ENCODE measurements around the gene PTPRO.
A peak's percentile ranks its signal among the peaks of the same experiment; 100 is the strongest.

The PTPRO gene

GRCh38 chr12:15515010-15515409, 192.7 kb downstream of the PTPRO start:
- no peak for DNase-seq (ENCODE audit: extremely low spot score, insufficient read length, low read depth)
- FAIRE-seq, result no peak

DNA sequence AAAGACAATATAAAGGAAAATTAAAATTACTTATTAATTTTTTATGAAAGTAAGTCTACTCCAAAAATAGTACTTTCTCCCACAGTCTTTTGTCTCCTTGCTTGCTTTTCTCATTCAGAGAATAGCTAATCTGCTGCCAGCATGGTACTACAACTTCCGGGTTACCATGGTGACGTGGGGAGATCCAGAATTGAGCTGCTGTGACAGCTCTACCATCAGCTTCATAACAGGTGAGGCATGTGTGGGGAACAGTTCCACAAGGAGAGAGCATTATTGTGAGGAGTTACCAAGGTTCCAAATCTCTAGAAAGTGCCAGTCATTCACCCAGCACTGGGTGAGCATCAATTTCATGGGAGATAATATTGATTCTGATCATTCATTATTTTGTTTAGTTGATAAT, 197.8 kb downstream of the PTPRO start:
- FAIRE-seq (no peak), DNase-seq (ENCODE audit: extremely low spot score, insufficient read length, low read depth) (no peak)

- DNase-seq (ENCODE audit: extremely low spot score, insufficient read length, low read depth), result no peak
- FAIRE-seq, result no peak
Measured at GRCh38 chr12:15520844-15521243, 198.5 kb downstream of the PTPRO start.

DNA sequence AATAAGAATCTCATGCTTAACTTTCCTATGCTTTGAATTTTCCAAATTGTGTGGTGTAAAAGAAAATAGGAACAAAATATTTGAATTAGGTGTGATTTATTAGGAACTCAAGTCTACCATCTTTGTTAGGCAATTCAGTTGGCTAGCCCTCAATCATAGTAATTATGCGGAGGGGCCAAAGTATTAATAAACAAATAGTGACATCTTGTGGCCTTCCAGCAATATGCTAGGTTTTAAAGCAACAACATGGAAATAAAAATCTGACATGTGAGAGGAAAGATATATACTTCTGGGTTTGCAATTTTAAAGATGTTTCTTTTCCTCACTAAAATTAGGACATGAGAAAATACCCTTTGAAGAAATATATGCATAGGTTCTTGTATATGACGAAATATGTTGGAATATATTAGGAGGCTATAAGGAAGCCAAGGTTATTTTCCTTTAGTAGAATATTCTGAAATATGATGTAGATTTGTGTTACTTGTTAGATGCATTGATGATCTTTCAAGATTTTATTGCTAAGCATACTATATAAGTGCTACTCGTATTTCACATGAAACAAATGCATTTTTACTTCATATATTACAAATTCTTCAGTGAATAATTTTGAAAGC, 200.4 kb downstream of the PTPRO start:
- DNase-seq (ENCODE audit: extremely low spot score, insufficient read length, low read depth) (no peak), FAIRE-seq (peak; percentile 47)

DNA sequence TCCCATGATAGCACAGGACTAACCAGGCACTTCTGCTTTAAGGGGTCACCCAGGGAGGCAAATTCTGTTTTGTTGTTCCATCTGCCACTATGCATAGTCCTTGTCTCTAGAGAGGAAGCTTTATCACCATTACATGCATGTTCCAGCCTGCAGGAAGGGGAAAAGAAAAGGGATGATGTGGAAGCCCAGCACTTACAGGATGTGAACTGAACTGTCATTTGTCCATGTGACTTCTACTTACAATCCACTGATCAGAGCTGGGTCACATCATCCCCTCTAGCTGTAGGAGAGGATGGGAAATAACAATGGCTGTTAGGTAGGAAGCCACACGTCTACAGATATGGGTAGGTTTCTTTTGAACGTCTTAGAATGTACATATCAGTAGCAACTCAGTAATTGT, 203.1 kb downstream of the PTPRO start:
- DNase-seq (ENCODE audit: extremely low spot score, insufficient read length, low read depth) (no peak), FAIRE-seq (no peak)

DNA sequence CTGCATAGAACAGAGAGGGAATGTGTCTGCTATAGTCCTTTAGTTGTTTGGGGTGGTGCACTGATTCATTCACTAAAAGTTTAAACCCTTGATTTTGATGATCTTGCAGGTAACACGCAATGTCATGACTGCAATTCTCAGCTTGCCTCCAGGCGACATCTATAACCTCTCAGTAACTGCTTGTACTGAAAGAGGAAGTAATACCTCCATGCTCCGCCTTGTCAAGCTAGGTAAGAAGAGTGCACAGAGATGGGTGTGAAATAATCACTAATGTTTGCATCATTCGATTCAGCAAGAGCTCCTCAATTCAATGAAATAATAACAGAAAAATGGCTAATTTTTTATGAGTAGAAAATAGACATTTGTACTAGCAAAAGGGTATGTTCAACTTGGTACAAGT, 203.7 kb downstream of the PTPRO start:
- FAIRE-seq (peak; percentile 94), DNase-seq (ENCODE audit: extremely low spot score, insufficient read length, low read depth) (peak; percentile 11)

DNA sequence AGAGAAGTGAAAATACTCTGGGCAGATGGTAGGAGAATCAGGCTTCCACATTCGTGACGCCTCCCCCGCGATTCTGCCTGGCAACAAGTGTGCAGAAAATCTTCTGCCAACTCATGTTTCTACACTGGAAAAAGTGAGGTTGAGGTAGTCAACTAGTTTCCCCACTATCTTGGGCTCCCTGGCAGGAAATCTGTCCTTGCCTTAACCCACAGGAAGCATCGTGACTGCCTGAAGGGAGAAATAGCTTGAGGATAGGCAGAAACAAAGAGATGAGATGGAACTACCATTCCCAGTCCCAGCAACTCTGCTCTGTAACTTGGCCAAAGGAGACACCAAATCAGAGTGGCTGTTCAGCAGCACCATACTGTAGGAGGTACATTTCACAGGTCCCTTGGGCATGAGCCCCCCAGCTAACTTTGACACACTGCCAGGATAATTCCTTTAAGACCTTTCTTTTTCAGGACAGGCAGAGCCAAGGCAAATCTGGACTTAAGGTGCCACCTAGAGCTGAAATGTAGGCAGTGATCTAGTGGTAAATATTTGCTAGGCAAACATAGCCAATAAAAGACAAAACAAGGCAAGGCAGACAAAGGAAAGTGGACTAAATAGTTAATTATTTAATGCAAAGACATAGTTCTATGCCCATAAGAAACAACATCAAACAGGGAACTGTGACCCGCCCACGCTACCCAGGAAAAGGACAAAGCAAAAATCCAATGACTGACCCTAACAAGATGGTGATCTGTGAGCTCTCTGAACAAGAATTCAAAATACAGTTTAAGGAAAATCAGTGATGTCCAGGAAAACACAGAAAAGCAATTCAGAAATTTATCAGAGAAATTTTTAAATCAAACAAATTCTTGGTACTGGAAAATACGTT, 205.1 kb downstream of the PTPRO start:
- no peak for DNase-seq (ENCODE audit: extremely low spot score, insufficient read length, low read depth)
- FAIRE-seq, result peak; percentile 41

- FAIRE-seq, result no peak
Measured at GRCh38 chr12:15528666-15529065, 206.4 kb downstream of the PTPRO start.

GRCh38 chr12:15530361-15530760, 208.1 kb downstream of the PTPRO start:
- DNase-seq (ENCODE audit: extremely low spot score, insufficient read length, low read depth), result no peak
- no peak for FAIRE-seq

More at GRCh38 chr12:15528666-15529065, 206.4 kb downstream of the PTPRO start:
- no peak for DNase-seq (ENCODE audit: extremely low spot score, insufficient read length, low read depth)

- DNase-seq (ENCODE audit: extremely low spot score, insufficient read length, low read depth) (no peak), FAIRE-seq (peak; percentile 88)
Measured at GRCh38 chr12:15532364-15532977, 210.2 kb downstream of the PTPRO start.

GRCh38 chr12:15534322-15534721, 212.0 kb downstream of the PTPRO start:
- DNase-seq (ENCODE audit: extremely low spot score, insufficient read length, low read depth) (no peak), FAIRE-seq (peak; percentile 52)

- no peak for DNase-seq (ENCODE audit: extremely low spot score, insufficient read length, low read depth)
- no peak for FAIRE-seq
Measured at GRCh38 chr12:15534874-15535273, 212.6 kb downstream of the PTPRO start.

- no peak for DNase-seq (ENCODE audit: extremely low spot score, insufficient read length, low read depth)
- FAIRE-seq, result no peak
Measured at GRCh38 chr12:15535352-15535781, 213.1 kb downstream of the PTPRO start.

DNA sequence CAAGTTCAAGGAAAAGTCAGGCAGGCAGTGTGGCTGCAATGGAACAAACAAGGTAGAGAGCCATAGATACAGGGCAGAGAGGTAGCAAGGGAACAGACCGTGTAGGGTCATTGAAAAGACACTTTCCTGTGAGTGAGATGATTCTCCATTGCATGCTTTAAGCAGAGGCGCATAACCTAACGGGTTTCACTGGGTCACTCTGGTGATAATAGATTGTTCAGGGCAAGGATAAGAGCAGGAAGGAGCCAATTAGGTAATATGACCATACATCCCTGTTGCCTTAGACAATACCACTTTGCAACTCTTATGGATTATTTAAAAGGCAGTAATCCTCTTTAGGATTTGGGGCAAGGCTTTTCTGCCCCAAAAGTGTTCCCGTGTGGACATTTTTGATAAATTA, 214.1 kb downstream of the PTPRO start:
- DNase-seq (ENCODE audit: extremely low spot score, insufficient read length, low read depth), result no peak
- no peak for FAIRE-seq

DNA sequence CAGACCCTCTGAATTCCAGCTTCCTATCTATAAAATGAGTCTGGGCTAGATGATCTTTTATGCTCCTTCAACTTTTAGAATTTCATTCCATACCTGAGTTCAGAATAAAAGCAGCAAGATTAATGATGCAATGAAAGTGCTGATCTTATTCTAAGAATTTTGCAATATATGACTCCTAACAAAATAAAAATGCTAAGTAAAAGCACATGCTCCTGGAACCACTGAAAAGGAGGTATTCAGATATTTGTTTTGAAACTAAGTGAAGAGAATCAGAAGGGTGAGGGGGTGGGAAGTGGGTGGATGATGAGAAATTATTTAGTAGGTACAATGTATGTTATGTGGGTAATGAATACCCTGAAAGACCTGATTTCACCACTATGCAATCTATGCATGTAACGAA, 216.6 kb downstream of the PTPRO start:
- DNase-seq (ENCODE audit: extremely low spot score, insufficient read length, low read depth) (no peak), FAIRE-seq (no peak)

GRCh38 chr12:15540005-15540404, 217.7 kb downstream of the PTPRO start:
- no peak for DNase-seq (ENCODE audit: extremely low spot score, insufficient read length, low read depth)
- no peak for FAIRE-seq

DNA sequence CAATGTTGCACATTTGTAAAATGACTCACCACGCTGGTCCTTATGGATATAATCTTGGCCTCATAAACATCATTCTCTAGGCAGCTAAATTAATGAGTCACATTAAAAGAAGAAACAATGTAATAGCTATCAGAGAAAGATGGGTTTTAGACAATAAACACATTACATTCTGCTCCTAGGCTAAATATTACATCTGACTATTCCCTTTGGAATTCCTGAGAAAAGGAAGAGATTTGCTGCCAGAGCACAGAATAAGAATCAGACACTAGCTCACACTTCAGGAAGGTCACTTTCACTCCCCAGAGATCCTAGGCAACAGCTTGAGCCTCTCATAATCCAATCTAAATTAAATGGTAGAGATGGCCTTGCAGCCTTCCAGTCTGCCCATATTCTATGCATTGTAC, 218.2 kb downstream of the PTPRO start:
- FAIRE-seq (no peak), DNase-seq (ENCODE audit: extremely low spot score, insufficient read length, low read depth) (no peak)

GRCh38 chr12:15541996-15542631, 219.8 kb downstream of the PTPRO start:
- FAIRE-seq (no peak), DNase-seq (ENCODE audit: extremely low spot score, insufficient read length, low read depth) (no peak)

GRCh38 chr12:15543347-15543746, 221.0 kb downstream of the PTPRO start:
- no peak for DNase-seq (ENCODE audit: extremely low spot score, insufficient read length, low read depth)
- no peak for FAIRE-seq

DNA sequence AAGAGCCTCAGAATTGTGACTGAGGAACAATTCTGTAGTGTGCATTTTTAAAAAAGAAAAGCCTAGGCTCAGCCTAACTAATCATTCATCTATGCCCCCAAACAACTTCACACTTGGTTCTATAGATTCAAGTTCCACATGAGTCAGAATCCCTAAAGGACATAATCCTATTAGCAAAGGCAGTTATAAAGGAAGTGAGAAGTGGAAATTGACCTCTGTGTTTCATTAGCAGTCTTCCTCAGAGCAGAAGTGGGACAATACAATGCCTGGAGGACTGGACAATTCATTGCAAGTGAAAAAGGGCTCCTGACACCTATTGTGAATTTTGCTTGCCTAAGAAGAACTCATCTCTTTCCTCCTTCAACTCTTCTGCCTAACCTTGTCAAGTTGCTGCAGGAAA, 222.3 kb downstream of the PTPRO start:
- FAIRE-seq (no peak), DNase-seq (ENCODE audit: extremely low spot score, insufficient read length, low read depth) (no peak)

- FAIRE-seq, result no peak
- DNase-seq (ENCODE audit: extremely low spot score, insufficient read length, low read depth), result no peak
Measured at GRCh38 chr12:15545334-15545733, 223.0 kb downstream of the PTPRO start.

All from GM18507 (cell line).